ENCODE measurements around the gene ASNS.
"Not testable (repeated sequence)": the region's sequence is repeated elsewhere in the genome, so short reads cannot be mapped to it uniquely, and the experiment has no call there.

The ASNS gene, protein sequence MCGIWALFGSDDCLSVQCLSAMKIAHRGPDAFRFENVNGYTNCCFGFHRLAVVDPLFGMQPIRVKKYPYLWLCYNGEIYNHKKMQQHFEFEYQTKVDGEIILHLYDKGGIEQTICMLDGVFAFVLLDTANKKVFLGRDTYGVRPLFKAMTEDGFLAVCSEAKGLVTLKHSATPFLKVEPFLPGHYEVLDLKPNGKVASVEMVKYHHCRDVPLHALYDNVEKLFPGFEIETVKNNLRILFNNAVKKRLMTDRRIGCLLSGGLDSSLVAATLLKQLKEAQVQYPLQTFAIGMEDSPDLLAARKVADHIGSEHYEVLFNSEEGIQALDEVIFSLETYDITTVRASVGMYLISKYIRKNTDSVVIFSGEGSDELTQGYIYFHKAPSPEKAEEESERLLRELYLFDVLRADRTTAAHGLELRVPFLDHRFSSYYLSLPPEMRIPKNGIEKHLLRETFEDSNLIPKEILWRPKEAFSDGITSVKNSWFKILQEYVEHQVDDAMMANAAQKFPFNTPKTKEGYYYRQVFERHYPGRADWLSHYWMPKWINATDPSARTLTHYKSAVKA

DNA sequence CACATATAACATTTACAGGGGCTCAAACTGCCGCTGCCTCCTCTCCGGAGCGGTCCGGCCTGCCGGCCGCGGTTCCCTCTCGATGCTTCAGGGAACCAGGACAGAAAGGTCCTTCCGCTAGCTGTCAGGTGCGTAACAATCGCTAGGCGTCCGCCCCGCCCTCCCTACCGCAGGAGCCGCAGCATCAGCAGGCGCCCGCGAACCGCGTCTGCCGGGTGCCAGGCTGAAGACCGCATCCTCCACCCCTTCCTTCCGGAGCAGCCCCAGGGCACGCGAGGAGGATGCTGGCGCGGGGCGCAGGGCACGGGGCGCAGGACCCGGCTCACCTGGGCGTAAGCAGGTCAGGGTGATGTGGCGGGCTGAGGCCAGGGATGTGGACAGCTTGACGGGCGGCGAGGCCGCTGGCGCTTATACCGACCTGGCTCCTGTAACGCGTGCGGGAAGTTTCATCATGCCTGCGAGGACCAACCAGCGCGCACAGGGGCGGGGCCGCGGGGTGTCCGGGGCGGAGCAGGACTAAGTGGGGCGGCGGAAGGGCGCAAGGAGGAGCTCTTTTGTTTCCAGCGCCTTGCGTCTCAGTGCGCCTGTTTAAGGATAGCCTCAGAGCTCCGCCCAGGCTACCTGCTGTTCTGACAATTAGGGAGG is at the start of gene ASNS:
Gene ASNS, minus strand, starts transcription at position 384 of the 645 bp plus-strand sequence. CDS start 3,252 bp downstream, outside the sequence.
- Histone ChIP-seq H3K27me3 (ENCODE audit: insufficient read depth, low read length) (peaks cover 19% of the 10 kb centered on the region; the same call in 1 of the 2 replicates), H3K4me3 (ENCODE audit: low read length) (peak within 1 kb of the TSS; percentile 87), H3K36me3 (ENCODE audit: insufficient read depth, low read depth, low read length) (peaks cover 20% of the 10 kb centered on the region; the same call in 1 of the 2 replicates), H3K9ac (ENCODE audit: low read depth, low read length) (peak within 1 kb of the TSS; percentile 90), H3K4me1 (ENCODE audit: insufficient read depth, low read length) (peaks cover 15% of the 10 kb centered on the region; the same call in 1 of the 2 replicates), H3K27ac (ENCODE audit: low read length) (peak within 1 kb of the TSS; percentile 79), H3K9me3 (ENCODE audit: insufficient read depth, low read depth, low read length) (no peaks in the 10 kb centered on the region)

DNA sequence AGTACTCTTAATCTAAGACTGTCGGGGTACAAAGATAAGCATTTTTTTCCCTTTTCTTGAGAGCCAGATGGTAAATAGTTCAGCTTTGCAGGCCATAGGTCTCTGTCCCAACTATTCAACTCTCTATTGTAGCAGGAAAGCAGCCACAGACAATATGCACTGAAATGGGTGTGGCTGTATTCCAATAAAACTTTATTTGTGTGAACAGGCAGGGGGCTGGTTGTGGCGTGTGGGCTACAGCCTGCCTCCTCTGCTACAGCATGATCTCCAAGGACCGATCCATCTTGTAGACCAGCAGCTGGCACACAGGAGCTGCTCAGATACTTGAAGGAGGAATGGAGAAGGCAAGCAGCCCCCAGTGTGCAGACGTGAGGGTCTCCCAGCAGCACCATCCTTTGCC is 49.0 kb upstream of the ASNS start:
- H3K4me3 ChIP-seq (ENCODE audit: low read length); H3K9ac ChIP-seq (ENCODE audit: low read depth, low read length); H3K9me3 ChIP-seq (ENCODE audit: insufficient read depth, low read depth, low read length); H3K36me3 ChIP-seq (ENCODE audit: insufficient read depth, low read depth, low read length); H3K27me3 ChIP-seq (ENCODE audit: insufficient read depth, low read length); H3K27ac ChIP-seq (ENCODE audit: low read length); H3K4me1 ChIP-seq (ENCODE audit: insufficient read depth, low read length): not testable (repeated sequence)

DNA sequence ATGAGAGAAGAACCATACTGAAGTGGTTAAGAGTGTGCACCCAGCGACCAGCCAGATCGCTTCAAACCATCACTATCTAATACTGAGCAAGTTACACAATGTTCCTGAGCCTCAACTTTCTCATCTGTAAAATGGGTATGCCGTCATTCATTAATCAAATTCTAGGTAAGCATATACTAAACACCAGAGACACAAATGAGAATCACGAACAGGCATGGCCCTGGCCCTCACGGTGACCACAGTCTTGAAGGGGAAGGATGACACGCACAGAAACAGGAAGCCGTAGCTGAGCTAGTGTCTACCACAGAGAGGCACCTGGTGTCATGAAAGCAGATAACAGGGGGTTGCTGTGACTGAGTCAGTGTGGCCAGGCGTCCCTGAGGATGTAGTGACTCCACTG is 43.1 kb upstream of the ASNS start:
- H3K4me3 ChIP-seq (ENCODE audit: low read length); H3K27me3 ChIP-seq (ENCODE audit: insufficient read depth, low read length); H3K9me3 ChIP-seq (ENCODE audit: insufficient read depth, low read depth, low read length); H3K36me3 ChIP-seq (ENCODE audit: insufficient read depth, low read depth, low read length); H3K4me1 ChIP-seq (ENCODE audit: insufficient read depth, low read length); H3K27ac ChIP-seq (ENCODE audit: low read length); H3K9ac ChIP-seq (ENCODE audit: low read depth, low read length): not testable (repeated sequence)

DNA sequence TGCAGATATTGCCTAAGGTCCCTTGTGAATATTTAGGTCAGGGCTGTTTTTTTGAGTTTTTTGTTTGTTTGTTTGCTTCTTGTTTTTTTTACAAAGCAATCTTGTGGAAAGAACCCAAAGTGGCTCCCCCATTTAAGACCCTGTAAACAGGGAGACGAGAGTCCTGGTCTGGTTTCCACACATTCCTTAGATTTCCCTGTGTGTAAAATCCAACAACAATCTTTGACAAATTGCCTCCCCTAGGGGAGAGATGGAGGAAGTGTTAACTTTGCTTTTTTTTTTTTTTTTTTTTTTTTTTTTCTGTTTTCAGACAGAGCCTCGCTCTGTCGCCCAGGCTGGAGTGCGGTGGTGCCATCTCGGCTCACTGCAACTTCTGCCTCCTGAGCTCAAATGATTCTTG is 40.1 kb upstream of the ASNS start:
- not testable (repeated sequence) for H3K9ac ChIP-seq (ENCODE audit: low read depth, low read length); H3K36me3 ChIP-seq (ENCODE audit: insufficient read depth, low read depth, low read length); H3K27ac ChIP-seq (ENCODE audit: low read length); H3K27me3 ChIP-seq (ENCODE audit: insufficient read depth, low read length); H3K4me3 ChIP-seq (ENCODE audit: low read length); H3K9me3 ChIP-seq (ENCODE audit: insufficient read depth, low read depth, low read length); H3K4me1 ChIP-seq (ENCODE audit: insufficient read depth, low read length)

DNA sequence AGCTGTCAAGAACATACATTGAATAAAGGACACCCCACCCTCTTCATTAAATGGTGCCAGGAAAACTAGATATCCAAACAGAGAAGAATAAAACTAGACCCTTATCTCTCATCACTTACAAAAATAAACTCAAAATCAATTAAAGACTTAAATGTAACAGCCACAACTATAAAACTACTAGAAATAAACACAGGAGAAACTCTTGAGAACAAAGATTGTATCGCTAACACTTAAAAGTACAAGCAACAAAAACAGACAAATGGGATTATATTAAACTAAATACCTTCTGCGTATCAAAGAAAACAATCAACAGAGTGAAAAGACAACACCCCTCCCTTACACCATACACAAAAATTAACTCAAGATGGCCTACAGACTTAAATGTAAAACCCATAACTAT is 24.7 kb upstream of the ASNS start:
- H3K4me3 ChIP-seq (ENCODE audit: low read length); H3K27me3 ChIP-seq (ENCODE audit: insufficient read depth, low read length); H3K36me3 ChIP-seq (ENCODE audit: insufficient read depth, low read depth, low read length); H3K4me1 ChIP-seq (ENCODE audit: insufficient read depth, low read length); H3K9me3 ChIP-seq (ENCODE audit: insufficient read depth, low read depth, low read length); H3K9ac ChIP-seq (ENCODE audit: low read depth, low read length); H3K27ac ChIP-seq (ENCODE audit: low read length): not testable (repeated sequence)

DNA sequence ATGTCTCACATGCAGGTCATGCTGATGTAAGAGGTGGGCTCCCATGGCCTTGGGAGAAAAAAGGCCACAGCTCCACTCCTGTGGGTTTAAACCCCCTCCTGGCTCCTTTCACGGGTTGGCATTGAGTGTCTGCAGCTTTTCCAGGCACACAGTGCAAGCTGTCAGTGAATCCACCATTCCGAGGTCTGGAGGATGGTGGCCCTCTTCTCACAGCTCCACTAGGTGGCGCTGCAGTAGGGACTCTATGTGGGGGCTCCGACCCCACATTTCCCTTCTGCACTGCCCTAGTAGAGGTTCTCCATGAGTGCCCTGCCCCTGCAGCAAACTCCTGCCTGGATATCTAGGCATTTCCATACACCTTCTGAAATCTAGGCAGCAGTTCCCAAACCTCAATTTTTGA is 19.5 kb upstream of the ASNS start:
- not testable (repeated sequence) for H3K4me1 ChIP-seq (ENCODE audit: insufficient read depth, low read length); H3K9me3 ChIP-seq (ENCODE audit: insufficient read depth, low read depth, low read length); H3K4me3 ChIP-seq (ENCODE audit: low read length); H3K27me3 ChIP-seq (ENCODE audit: insufficient read depth, low read length); H3K36me3 ChIP-seq (ENCODE audit: insufficient read depth, low read depth, low read length); H3K9ac ChIP-seq (ENCODE audit: low read depth, low read length); H3K27ac ChIP-seq (ENCODE audit: low read length)

DNA sequence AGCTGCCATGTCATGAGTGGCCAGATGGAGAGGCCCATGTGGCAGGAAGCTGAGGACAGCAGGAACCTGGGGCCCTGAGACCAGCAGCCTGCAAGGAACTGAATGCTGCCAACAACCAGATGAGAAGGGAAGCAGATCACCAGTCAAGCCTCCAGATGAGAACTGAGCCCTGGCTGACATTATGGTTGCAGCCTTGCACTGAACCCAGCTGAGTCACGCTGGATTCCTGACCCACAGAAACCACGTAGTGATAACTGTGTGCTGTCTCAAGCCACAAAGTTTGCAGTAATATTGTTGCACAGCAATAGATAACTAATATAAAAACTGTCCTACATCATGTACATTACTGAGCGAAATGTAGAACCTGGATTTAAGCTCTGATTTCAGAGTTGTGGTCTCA is 7.3 kb upstream of the ASNS start:
- not testable (repeated sequence) for H3K4me3 ChIP-seq (ENCODE audit: low read length); H3K36me3 ChIP-seq (ENCODE audit: insufficient read depth, low read depth, low read length); H3K27me3 ChIP-seq (ENCODE audit: insufficient read depth, low read length); H3K9ac ChIP-seq (ENCODE audit: low read depth, low read length); H3K9me3 ChIP-seq (ENCODE audit: insufficient read depth, low read depth, low read length); H3K27ac ChIP-seq (ENCODE audit: low read length); H3K4me1 ChIP-seq (ENCODE audit: insufficient read depth, low read length)

DNA sequence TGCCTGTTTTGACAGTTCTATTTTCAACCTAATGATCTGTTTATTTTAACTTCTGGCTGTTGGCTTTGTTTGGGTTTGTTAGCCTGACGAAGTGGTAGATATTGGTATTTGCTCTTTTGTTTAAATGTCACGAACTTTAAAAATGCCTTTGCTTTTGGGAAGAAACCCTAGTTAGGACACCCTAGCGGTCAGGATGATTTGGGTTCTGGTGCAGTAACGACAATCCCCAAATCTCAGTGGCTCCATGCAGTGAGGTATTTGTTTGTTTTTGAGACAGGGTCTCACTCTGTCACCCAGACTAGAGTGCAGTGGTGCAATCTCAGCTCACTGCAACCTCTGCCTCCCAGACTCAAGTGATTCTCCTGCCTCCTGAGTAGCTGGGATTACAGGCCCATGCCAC is 2.7 kb upstream of the ASNS start:
- not testable (repeated sequence) for H3K27ac ChIP-seq (ENCODE audit: low read length); H3K9me3 ChIP-seq (ENCODE audit: insufficient read depth, low read depth, low read length); H3K4me3 ChIP-seq (ENCODE audit: low read length); H3K9ac ChIP-seq (ENCODE audit: low read depth, low read length); H3K36me3 ChIP-seq (ENCODE audit: insufficient read depth, low read depth, low read length)
- peaks cover 15% of the 10 kb centered on the region; the same call in 1 of the 2 replicates for H3K4me1 ChIP-seq (ENCODE audit: insufficient read depth, low read length)
- peaks cover 19% of the 10 kb centered on the region; the same call in 1 of the 2 replicates for H3K27me3 ChIP-seq (ENCODE audit: insufficient read depth, low read length)

DNA sequence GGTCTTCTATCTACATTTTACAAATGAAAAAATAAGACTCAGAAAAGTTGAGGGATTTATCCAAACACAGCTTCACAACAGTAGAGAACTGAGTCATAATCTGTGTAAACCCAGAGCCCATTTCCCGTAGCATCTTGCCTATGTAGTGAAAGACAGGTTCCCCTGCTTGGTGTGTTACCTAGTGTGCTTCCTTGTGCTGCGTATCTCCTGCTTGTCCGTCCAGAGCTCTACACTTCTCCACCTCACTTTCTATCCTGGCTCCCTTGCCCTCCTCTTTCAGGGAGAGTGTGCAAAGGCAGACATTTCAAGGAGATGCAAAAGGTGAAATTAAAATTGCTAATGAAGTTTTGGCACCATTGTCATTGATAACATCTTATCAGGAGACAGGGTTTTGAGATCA is 1.4 kb upstream of the ASNS start:
- H3K27ac ChIP-seq (ENCODE audit: low read length), result no peak overlapping the region
- H3K4me3 ChIP-seq (ENCODE audit: low read length), result peak overlapping the region; percentile 7; the same call in 1 of the 2 replicates

DNA sequence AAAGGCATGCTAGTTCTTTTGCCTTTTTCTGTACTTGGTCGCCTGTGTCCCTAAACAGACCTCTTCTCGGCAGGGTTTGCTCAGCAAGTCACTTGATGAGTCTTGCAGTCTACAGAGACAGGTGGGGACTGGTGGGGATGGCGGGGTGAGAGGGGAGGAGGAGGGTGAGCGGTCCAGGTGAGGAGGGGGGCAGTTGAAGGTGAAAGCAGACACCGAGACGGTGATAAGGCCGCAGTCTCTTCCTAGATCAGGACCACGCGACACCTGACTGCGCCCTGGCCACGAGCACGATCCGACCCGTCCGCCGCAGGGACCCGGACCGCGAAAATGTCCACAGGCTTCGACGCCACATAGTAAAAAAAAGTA is 566 bp downstream of the ASNS start:
- Histone ChIP-seq H3K4me1 (ENCODE audit: insufficient read depth, low read length) (peaks cover 15% of the 10 kb centered on the region; the same call in 1 of the 2 replicates), H3K9me3 (ENCODE audit: insufficient read depth, low read depth, low read length) (no peaks in the 10 kb centered on the region), H3K36me3 (ENCODE audit: insufficient read depth, low read depth, low read length) (peaks cover 25% of the 10 kb centered on the region), H3K4me3 (ENCODE audit: low read length) (peak overlapping the region; percentile 87), H3K27me3 (ENCODE audit: insufficient read depth, low read length) (peaks cover 19% of the 10 kb centered on the region; the same call in 1 of the 2 replicates), H3K27ac (ENCODE audit: low read length) (peak overlapping the region; percentile 79), H3K9ac (ENCODE audit: low read depth, low read length) (peak overlapping the region; percentile 90)

More for the DNA sequence above, 1.4 kb upstream of the ASNS start:
- Histone ChIP-seq H3K36me3 (ENCODE audit: insufficient read depth, low read depth, low read length) (peaks cover 9% of the 10 kb centered on the region; the same call in 1 of the 2 replicates), H3K4me1 (ENCODE audit: insufficient read depth, low read length) (peaks cover 15% of the 10 kb centered on the region; the same call in 1 of the 2 replicates), H3K9ac (ENCODE audit: low read depth, low read length) (no peak overlapping the region), H3K9me3 (ENCODE audit: insufficient read depth, low read depth, low read length) (no peaks in the 10 kb centered on the region), H3K27me3 (ENCODE audit: insufficient read depth, low read length) (peaks cover 19% of the 10 kb centered on the region; the same call in 1 of the 2 replicates)

DNA sequence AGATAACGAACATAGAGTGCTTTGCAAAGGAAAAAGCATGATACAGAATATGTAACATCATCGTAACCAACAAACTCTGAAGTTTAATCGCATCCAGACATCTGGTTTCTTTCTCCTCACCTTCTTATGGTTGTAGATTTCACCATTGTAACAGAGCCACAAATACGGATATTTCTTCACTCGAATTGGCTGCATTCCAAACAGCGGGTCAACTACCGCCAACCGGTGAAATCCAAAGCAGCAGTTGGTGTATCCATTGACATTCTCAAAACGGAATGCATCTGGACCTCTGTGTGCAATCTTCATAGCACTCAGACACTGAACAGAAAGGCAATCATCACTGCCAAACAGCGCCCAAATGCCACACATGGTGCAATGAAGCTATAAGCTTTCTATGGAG is 3.4 kb downstream of the ASNS start:
- Histone ChIP-seq H3K36me3 (ENCODE audit: insufficient read depth, low read depth, low read length) (peaks cover 51% of the 10 kb centered on the region), H3K9me3 (ENCODE audit: insufficient read depth, low read depth, low read length) (no peaks in the 10 kb centered on the region), H3K27me3 (ENCODE audit: insufficient read depth, low read length) (peaks cover 12% of the 10 kb centered on the region; the same call in 1 of the 2 replicates), H3K4me3 (ENCODE audit: low read length) (no peak overlapping the region), H3K9ac (ENCODE audit: low read depth, low read length) (no peak overlapping the region), H3K27ac (ENCODE audit: low read length) (no peak overlapping the region), H3K4me1 (ENCODE audit: insufficient read depth, low read length) (peaks cover 15% of the 10 kb centered on the region; the same call in 1 of the 2 replicates)

Measured in iPS-20b (cell line).